HepG2 (cell line): ENCODE results near the gene RMI2. TPM values are rescaled to one million over a fixed set of nuclear protein-coding genes. Genes with fewer than 3 reads are reported as not detected.

Experiments used
- AFF4 ChIP-seq: sonication (generic); formaldehyde crosslinking; IDR thresholded peaks from 2 replicates; pipeline ENCODE4 v1.4.0; 2020; ENCODE audit warnings: missing genetic modification reagents
- ATAD3A ChIP-seq: sonication (generic); formaldehyde crosslinking; IDR thresholded peaks from 2 replicates; pipeline ENCODE4 v1.4.0; 2020; ENCODE audit warnings: missing genetic modification reagents
- BHLHE40 ChIP-seq: IDR thresholded peaks from 2 replicates; pipeline ENCODE4 v1.6.1; 2011; ENCODE audit warnings: low read length, improper control_type of control experiment
- GFI1 ChIP-seq: sonication (generic); formaldehyde crosslinking; IDR thresholded peaks from 2 replicates; pipeline ENCODE4 v1.5.0; 2020; ENCODE audit warnings: missing genetic modification reagents, mild to moderate bottlenecking, borderline replicate concordance
- PRDM10 ChIP-seq: sonication (generic); formaldehyde crosslinking; IDR thresholded peaks from 2 replicates; pipeline ENCODE4 v1.4.0; 2020; ENCODE audit warnings: low read depth, missing genetic modification reagents
- RFXAP ChIP-seq: sonication (generic); formaldehyde crosslinking; IDR thresholded peaks from 2 replicates; pipeline ENCODE4 v1.4.0; 2020; ENCODE audit warnings: missing genetic modification reagents, borderline replicate concordance
- SP140L ChIP-seq: sonication (generic); formaldehyde crosslinking; IDR thresholded peaks from 2 replicates; pipeline ENCODE4 v1.4.0; 2020; ENCODE audit warnings: missing genetic modification reagents, borderline replicate concordance
- SP2 ChIP-seq: sonication (generic); formaldehyde crosslinking; IDR thresholded peaks from 2 replicates; pipeline ENCODE4 v1.5.1; 2020; ENCODE audit warnings: mild to moderate bottlenecking, missing genetic modification reagents
- TAF1 ChIP-seq: sonication (generic); formaldehyde crosslinking; IDR thresholded peaks from 2 replicates; pipeline ENCODE4 v1.4.0; 2020; ENCODE audit warnings: missing genetic modification reagents
- TBX2 ChIP-seq: sonication (generic); formaldehyde crosslinking; IDR thresholded peaks from 2 replicates; pipeline ENCODE4 v1.5.0; 2020; ENCODE audit warnings: missing genetic modification reagents, mild to moderate bottlenecking, borderline replicate concordance
- TFDP1 ChIP-seq: IDR thresholded peaks from 2 replicates; pipeline ENCODE4 v1.6.1; 2016; ENCODE audit warnings: missing compliant biosample characterization, missing genetic modification reagents, borderline replicate concordance
- TP53 ChIP-seq: sonication (generic); formaldehyde crosslinking; conservative IDR thresholded peaks from 2 replicates; pipeline ENCODE4 v1.4.0; 2020; ENCODE audit warnings: missing genetic modification reagents
- ZBTB46 ChIP-seq: sonication (generic); formaldehyde crosslinking; IDR thresholded peaks from 2 replicates; pipeline ENCODE4 v1.4.0; 2020; ENCODE audit warnings: mild to moderate bottlenecking, missing genetic modification reagents, borderline replicate concordance
- ZBTB7B ChIP-seq: sonication (generic); formaldehyde crosslinking; IDR thresholded peaks from 2 replicates; pipeline ENCODE4 v1.4.0; 2020; ENCODE audit warnings: missing genetic modification reagents
- ZFP36L1 ChIP-seq: sonication (generic); formaldehyde crosslinking; IDR thresholded peaks from 2 replicates; pipeline ENCODE4 v1.8.0; 2022; ENCODE audit warnings: mild to moderate bottlenecking, missing genetic modification reagents, moderate library complexity
- ZNF256 ChIP-seq: sonication (generic); formaldehyde crosslinking; conservative IDR thresholded peaks from 2 replicates; pipeline ENCODE4 v1.4.0; 2020; ENCODE audit warnings: missing genetic modification reagents
- ZSCAN25 ChIP-seq: sonication (generic); formaldehyde crosslinking; IDR thresholded peaks from 2 replicates; pipeline ENCODE4 v1.8.0; 2022; ENCODE audit warnings: mild to moderate bottlenecking, missing genetic modification reagents
- polyA plus RNA-seq, 8 experiments: library from polyadenylated mRNA; depleted of rRNA in 3 of 8; stranded (reverse) in 7 of 8; unstranded in 1 of 8; fragments of >200 nt; fragmentation: Illumina TruSeq in 4 of 8; extraction: Trizol in 4 of 8; gene quantifications; 2 replicates each; pipeline versions ENCODE4 v1.2.1 to v1.2.3, GENCODE V29; 2011 to 2016; ENCODE audit warnings: low read depth in 4 of 8, missing spikeins in 1 of 8, mixed read lengths in 1 of 8; ENCODE audit not compliant: insufficient read depth in 1 of 8
- total RNA-seq, 5 experiments: library from RNA; depleted of rRNA; stranded (reverse); fragments of >200 nt; fragmentation: Illumina TruSeq; extraction: Trizol; gene quantifications; 2 replicates each; pipeline ENCODE4 v1.2.3, GENCODE V29; 2016; ENCODE audit warnings: low read depth in 1 of 5

The RMI2 gene
- total and polyA plus RNA-seq, 2 of the 13 experiments (the other 11 are each of a cell fraction or from before 2014, with no cell fraction given), result 24.5 to 55.7 TPM

- TF ChIP-seq ZBTB46 (CRISPR knock-in tag) (no peak), TBX2 (CRISPR knock-in tag) (peak; percentile 92), BHLHE40 (peak; percentile 72), RFXAP (CRISPR knock-in tag) (no peak), GFI1 (CRISPR knock-in tag) (peak; percentile 60; the same call in 1 of the 2 replicates), TFDP1 (CRISPR knock-in tag) (peak; percentile 28; the same call in 1 of the 2 replicates), TP53 (no peak), ZNF256 (CRISPR knock-in tag) (no peak), SP2 (CRISPR knock-in tag) (no peak; the same call in 1 of the 2 replicates), TAF1 (no peak), ZSCAN25 (CRISPR knock-in tag) (peak; percentile 75), PRDM10 (CRISPR knock-in tag) (0 out of 2 replicates have a peak, but pooled peaks have one; percentile 23), SP140L (no peak), ZFP36L1 (CRISPR knock-in tag) (peak; percentile 76; the same call in 1 of the 2 replicates), ATAD3A (CRISPR knock-in tag) (no peak), AFF4 (CRISPR knock-in tag) (no peak), ZBTB7B (CRISPR knock-in tag) (no peak)
These were observed 35.2 kb upstream of the RMI2 start (continued) for GRCh38 chr16:11309895-11310633.
